Right lobe of liver (tissue), 4 donors: ENCODE data around the gene NRP2.

Experiments
- POLR2A ChIP-seq: fragments of 450-650 bp; IDR thresholded peaks from one replicate; pipeline ENCODE4 v1.6.1; 2017; ENCODE audit warnings: antibody characterized with exemption, mild to moderate bottlenecking
- TF ChIP-seq, protein P1 (sequence below), 4 donors: fragments of 200-600 bp in 3 of 4; fragments of 450-650 bp in 1 of 4; IDR thresholded peaks; one replicate each; pipeline versions ENCODE4 v1.5.1 to v1.8.0; 2016 to 2022; ENCODE audit warnings: antibody characterized with exemption in 4 of 4, mild to moderate bottlenecking in 2 of 4
- donor health status: DM: no; HTN: no; CAD: no.
- donor health status: DM: no; HTN: no; CAD: no.
- donor health status: DM: no; HTN: yes; CAD: no.

DNA sequence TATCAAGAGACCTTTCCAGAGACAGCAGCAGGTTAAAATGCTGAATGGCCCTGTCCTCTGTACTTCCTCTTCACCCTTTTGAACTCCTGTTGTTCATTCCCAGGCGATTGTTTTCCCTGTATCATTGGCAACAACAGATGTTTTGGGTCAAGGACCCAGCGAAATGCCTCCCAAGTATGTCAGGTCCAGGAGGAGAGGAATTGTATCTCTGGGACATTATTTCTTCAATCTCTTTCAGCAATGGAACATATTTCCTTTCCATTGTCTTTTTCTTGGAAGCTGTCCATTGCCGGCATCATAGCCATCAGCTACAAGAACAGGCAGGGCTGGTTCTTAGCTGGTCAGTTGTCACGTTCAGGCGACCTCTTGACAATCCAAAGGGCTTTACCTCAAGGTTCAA is 76.2 kb downstream of the NRP2 start:
- TF ChIP-seq, protein P1, sequence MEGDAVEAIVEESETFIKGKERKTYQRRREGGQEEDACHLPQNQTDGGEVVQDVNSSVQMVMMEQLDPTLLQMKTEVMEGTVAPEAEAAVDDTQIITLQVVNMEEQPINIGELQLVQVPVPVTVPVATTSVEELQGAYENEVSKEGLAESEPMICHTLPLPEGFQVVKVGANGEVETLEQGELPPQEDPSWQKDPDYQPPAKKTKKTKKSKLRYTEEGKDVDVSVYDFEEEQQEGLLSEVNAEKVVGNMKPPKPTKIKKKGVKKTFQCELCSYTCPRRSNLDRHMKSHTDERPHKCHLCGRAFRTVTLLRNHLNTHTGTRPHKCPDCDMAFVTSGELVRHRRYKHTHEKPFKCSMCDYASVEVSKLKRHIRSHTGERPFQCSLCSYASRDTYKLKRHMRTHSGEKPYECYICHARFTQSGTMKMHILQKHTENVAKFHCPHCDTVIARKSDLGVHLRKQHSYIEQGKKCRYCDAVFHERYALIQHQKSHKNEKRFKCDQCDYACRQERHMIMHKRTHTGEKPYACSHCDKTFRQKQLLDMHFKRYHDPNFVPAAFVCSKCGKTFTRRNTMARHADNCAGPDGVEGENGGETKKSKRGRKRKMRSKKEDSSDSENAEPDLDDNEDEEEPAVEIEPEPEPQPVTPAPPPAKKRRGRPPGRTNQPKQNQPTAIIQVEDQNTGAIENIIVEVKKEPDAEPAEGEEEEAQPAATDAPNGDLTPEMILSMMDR (IDR thresholded peaks at IDR 0.05): no peak
- TF ChIP-seq POLR2A: no peak
